SK-N-SH treated with all-trans-retinoic acid at 6 μM for 48 hours (cell line): ENCODE data around the gene LPCAT3.

Experiments used
- ATAC-seq: fragments of 200-7000 bp; cut with Tn5 transposase; 3 replicates; pipeline ENCODE4 v1.9.1; 2020; ENCODE audit warnings: mild to moderate bottlenecking, moderate library complexity
- ARNTL ChIP-seq: fragments of 450-650 bp; formaldehyde crosslinking; IDR thresholded peaks from 2 replicates; pipeline ENCODE4 v1.5.0; 2020; ENCODE audit warnings: low read depth, mild to moderate bottlenecking, moderate library complexity, borderline replicate concordance
- BACH2 ChIP-seq: fragments of 250-450 bp; sonication (Bioruptor Pico); IDR thresholded peaks from 2 replicates; pipeline ENCODE4 v1.9.0; 2021; ENCODE audit warnings: mild to moderate bottlenecking, borderline replicate concordance
- CSDC2 ChIP-seq: fragments of 250-450 bp; sonication (Bioruptor Pico); IDR thresholded peaks from 2 replicates; pipeline ENCODE4 v1.5.0; 2020; ENCODE audit warnings: mild to moderate bottlenecking, moderate library complexity
- ESRRG ChIP-seq: fragments of 250-450 bp; sonication (Bioruptor Pico); IDR thresholded peaks from 2 replicates; pipeline ENCODE4 v1.6.1; 2021; ENCODE audit warnings: mild to moderate bottlenecking
- GLIS3 ChIP-seq: fragments of 250-450 bp; sonication (Bioruptor Pico); IDR thresholded peaks from 2 replicates; pipeline ENCODE4 v1.5.0; 2020; ENCODE audit warnings: mild to moderate bottlenecking, moderate library complexity
- ISL1 ChIP-seq: fragments of 250-450 bp; sonication (Bioruptor Pico); IDR thresholded peaks from 2 replicates; pipeline ENCODE4 v2.1.2; 2022; ENCODE audit warnings: mild to moderate bottlenecking, moderate library complexity
- PPARA ChIP-seq: fragments of 250-450 bp; sonication (Bioruptor Pico); IDR thresholded peaks from 2 replicates; pipeline ENCODE4 v1.5.0; 2020; ENCODE audit warnings: mild to moderate bottlenecking, borderline replicate concordance
- RARB ChIP-seq: fragments of 250-450 bp; sonication (Bioruptor Pico); IDR thresholded peaks from 2 replicates; pipeline ENCODE4 v1.8.0; 2021; ENCODE audit warnings: mild to moderate bottlenecking, moderate library complexity
- SNAI2 ChIP-seq: fragments of 250-450 bp; sonication (Bioruptor Pico); IDR thresholded peaks from 2 replicates; pipeline ENCODE4 v1.5.0; 2020; ENCODE audit warnings: mild to moderate bottlenecking, moderate library complexity
- ZC3H10 ChIP-seq: fragments of 250-450 bp; sonication (Bioruptor Pico); IDR thresholded peaks from 2 replicates; pipeline ENCODE4 v1.5.1; 2021; ENCODE audit warnings: mild to moderate bottlenecking, moderate library complexity
- ZFP3 ChIP-seq: fragments of 250-450 bp; sonication (Bioruptor Pico); IDR thresholded peaks from 2 replicates; pipeline ENCODE4 v1.5.0; 2020; ENCODE audit warnings: mild to moderate bottlenecking, moderate library complexity
- ZFP30 ChIP-seq: fragments of 450-650 bp; formaldehyde crosslinking; IDR thresholded peaks from 2 replicates; pipeline ENCODE4 v1.5.0; 2022; ENCODE audit warnings: mild to moderate bottlenecking, moderate library complexity
- ZNF70 ChIP-seq: fragments of 450-650 bp; formaldehyde crosslinking; IDR thresholded peaks from 2 replicates; pipeline ENCODE4 v1.5.0; 2020; ENCODE audit warnings: mild to moderate bottlenecking, moderate library complexity
- ZNF8 ChIP-seq: fragments of 450-650 bp; formaldehyde crosslinking; IDR thresholded peaks from 2 replicates; pipeline ENCODE4 v1.5.0; 2020; ENCODE audit warnings: mild to moderate bottlenecking, moderate library complexity
- TF ChIP-seq, protein P1 (sequence below): fragments of 250-450 bp; sonication (Bioruptor Pico); IDR thresholded peaks from 2 replicates; pipeline ENCODE4 v1.8.0; 2020; ENCODE audit warnings: mild to moderate bottlenecking, moderate library complexity, borderline replicate concordance
- TF ChIP-seq, protein P2 (sequence below): fragments of 250-450 bp; sonication (Bioruptor Pico); IDR thresholded peaks from 2 replicates; pipeline ENCODE4 v1.5.1; 2020; ENCODE audit warnings: low read depth, mild to moderate bottlenecking, moderate library complexity
- TF ChIP-seq, protein P3 (sequence below): fragments of 250-450 bp; sonication (Bioruptor Pico); IDR thresholded peaks from 2 replicates; pipeline ENCODE4 v1.5.1; 2021; ENCODE audit warnings: mild to moderate bottlenecking, moderate library complexity
- TF ChIP-seq, protein P4 (sequence below): fragments of 250-450 bp; sonication (Bioruptor Pico); IDR thresholded peaks from 2 replicates; pipeline ENCODE4 v1.5.0; 2020; ENCODE audit warnings: mild to moderate bottlenecking, moderate library complexity
- TF ChIP-seq, protein P5 (sequence below): fragments of 250-450 bp; sonication (Bioruptor Pico); IDR thresholded peaks from 2 replicates; pipeline ENCODE4 v1.8.0; 2021; ENCODE audit warnings: low read depth, mild to moderate bottlenecking, moderate library complexity, borderline replicate concordance

The LPCAT3 gene

DNA sequence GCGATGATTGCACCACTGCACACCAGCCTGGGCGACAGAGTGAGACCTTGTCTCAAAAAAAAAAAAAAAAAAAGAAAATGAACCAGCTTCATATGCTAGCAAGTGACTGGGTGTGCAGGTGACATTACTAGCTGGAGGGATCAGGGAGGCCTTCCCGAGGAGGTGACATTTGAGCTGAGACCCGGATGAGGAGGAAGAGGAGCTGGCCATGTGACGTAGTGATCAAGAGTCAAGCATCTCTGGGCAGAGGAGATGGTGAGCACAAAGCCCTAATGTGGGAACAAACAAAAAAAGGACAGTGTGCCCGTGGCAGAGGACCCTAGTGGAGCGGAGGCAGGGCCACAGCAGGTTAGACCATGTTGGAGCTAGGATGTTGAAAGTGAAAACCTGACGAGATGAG, 70.7 kb downstream of the LPCAT3 start (continued):
- TF ChIP-seq, protein P1, sequence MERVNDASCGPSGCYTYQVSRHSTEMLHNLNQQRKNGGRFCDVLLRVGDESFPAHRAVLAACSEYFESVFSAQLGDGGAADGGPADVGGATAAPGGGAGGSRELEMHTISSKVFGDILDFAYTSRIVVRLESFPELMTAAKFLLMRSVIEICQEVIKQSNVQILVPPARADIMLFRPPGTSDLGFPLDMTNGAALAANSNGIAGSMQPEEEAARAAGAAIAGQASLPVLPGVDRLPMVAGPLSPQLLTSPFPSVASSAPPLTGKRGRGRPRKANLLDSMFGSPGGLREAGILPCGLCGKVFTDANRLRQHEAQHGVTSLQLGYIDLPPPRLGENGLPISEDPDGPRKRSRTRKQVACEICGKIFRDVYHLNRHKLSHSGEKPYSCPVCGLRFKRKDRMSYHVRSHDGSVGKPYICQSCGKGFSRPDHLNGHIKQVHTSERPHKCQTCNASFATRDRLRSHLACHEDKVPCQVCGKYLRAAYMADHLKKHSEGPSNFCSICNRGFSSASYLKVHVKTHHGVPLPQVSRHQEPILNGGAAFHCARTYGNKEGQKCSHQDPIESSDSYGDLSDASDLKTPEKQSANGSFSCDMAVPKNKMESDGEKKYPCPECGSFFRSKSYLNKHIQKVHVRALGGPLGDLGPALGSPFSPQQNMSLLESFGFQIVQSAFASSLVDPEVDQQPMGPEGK (CRISPR knock-in tag): no peak
- TF ChIP-seq CSDC2 (CRISPR knock-in tag): no peak
- TF ChIP-seq, protein P2, sequence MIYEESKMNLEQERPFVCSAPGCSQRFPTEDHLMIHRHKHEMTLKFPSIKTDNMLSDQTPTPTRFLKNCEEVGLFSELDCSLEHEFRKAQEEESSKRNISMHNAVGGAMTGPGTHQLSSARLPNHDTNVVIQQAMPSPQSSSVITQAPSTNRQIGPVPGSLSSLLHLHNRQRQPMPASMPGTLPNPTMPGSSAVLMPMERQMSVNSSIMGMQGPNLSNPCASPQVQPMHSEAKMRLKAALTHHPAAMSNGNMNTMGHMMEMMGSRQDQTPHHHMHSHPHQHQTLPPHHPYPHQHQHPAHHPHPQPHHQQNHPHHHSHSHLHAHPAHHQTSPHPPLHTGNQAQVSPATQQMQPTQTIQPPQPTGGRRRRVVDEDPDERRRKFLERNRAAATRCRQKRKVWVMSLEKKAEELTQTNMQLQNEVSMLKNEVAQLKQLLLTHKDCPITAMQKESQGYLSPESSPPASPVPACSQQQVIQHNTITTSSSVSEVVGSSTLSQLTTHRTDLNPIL (CRISPR knock-in tag): no peak
- TF ChIP-seq BACH2 (CRISPR knock-in tag): no peak
- TF ChIP-seq ZFP3 (CRISPR knock-in tag): no peak

DNA sequence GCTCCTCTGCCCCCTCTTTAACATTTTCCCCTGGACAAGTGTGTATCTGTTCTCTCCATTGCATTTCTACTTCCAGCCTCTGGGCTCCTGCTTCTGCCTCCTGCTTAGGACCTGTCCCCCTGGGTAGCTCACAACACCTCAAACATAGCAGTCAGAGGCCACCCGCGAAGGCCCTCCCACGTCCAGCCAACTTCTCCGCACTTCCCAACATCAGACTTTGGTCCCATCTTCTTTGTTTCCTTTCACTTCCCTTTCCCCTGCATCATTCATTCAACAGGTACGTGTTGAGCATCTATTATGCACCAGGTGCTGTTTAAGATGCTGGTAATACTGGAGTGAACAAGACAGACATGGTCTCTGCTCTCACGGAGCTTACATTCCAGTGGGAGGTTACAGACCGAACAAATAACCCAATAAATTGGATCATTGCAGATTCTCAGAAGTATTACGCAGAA, 71.3 kb downstream of the LPCAT3 start:
- no peak for ATAC-seq
- no peak for TF ChIP-seq BACH2 (CRISPR knock-in tag)
- TF ChIP-seq ZFP3 (CRISPR knock-in tag): no peak
- TF ChIP-seq PPARA (CRISPR knock-in tag): no peak
- TF ChIP-seq RARB: no peak
- TF ChIP-seq ZFP30 (CRISPR knock-in tag): no peak
- TF ChIP-seq, protein P3, sequence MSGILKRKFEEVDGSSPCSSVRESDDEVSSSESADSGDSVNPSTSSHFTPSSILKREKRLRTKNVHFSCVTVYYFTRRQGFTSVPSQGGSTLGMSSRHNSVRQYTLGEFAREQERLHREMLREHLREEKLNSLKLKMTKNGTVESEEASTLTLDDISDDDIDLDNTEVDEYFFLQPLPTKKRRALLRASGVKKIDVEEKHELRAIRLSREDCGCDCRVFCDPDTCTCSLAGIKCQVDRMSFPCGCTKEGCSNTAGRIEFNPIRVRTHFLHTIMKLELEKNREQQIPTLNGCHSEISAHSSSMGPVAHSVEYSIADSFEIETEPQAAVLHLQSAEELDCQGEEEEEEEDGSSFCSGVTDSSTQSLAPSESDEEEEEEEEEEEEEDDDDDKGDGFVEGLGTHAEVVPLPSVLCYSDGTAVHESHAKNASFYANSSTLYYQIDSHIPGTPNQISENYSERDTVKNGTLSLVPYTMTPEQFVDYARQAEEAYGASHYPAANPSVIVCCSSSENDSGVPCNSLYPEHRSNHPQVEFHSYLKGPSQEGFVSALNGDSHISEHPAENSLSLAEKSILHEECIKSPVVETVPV: no peak
- TF ChIP-seq, protein P4, sequence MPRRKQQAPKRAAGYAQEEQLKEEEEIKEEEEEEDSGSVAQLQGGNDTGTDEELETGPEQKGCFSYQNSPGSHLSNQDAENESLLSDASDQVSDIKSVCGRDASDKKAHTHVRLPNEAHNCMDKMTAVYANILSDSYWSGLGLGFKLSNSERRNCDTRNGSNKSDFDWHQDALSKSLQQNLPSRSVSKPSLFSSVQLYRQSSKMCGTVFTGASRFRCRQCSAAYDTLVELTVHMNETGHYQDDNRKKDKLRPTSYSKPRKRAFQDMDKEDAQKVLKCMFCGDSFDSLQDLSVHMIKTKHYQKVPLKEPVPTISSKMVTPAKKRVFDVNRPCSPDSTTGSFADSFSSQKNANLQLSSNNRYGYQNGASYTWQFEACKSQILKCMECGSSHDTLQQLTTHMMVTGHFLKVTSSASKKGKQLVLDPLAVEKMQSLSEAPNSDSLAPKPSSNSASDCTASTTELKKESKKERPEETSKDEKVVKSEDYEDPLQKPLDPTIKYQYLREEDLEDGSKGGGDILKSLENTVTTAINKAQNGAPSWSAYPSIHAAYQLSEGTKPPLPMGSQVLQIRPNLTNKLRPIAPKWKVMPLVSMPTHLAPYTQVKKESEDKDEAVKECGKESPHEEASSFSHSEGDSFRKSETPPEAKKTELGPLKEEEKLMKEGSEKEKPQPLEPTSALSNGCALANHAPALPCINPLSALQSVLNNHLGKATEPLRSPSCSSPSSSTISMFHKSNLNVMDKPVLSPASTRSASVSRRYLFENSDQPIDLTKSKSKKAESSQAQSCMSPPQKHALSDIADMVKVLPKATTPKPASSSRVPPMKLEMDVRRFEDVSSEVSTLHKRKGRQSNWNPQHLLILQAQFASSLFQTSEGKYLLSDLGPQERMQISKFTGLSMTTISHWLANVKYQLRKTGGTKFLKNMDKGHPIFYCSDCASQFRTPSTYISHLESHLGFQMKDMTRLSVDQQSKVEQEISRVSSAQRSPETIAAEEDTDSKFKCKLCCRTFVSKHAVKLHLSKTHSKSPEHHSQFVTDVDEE: no peak
- TF ChIP-seq ESRRG (CRISPR knock-in tag): no peak
- no peak for TF ChIP-seq ZC3H10
- no peak for TF ChIP-seq GLIS3 (CRISPR knock-in tag)
- TF ChIP-seq CSDC2 (CRISPR knock-in tag): no peak
- TF ChIP-seq, protein P5, sequence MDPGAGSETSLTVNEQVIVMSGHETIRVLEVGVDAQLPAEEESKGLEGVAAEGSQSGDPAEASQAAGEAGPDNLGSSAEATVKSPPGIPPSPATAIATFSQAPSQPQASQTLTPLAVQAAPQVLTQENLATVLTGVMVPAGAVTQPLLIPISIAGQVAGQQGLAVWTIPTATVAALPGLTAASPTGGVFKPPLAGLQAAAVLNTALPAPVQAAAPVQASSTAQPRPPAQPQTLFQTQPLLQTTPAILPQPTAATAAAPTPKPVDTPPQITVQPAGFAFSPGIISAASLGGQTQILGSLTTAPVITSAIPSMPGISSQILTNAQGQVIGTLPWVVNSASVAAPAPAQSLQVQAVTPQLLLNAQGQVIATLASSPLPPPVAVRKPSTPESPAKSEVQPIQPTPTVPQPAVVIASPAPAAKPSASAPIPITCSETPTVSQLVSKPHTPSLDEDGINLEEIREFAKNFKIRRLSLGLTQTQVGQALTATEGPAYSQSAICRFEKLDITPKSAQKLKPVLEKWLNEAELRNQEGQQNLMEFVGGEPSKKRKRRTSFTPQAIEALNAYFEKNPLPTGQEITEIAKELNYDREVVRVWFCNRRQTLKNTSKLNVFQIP (CRISPR knock-in tag): no peak
- TF ChIP-seq, protein P1 (CRISPR knock-in tag): no peak
- no peak for TF ChIP-seq SNAI2 (CRISPR knock-in tag)
- no peak for TF ChIP-seq ZNF70 (CRISPR knock-in tag)

DNA sequence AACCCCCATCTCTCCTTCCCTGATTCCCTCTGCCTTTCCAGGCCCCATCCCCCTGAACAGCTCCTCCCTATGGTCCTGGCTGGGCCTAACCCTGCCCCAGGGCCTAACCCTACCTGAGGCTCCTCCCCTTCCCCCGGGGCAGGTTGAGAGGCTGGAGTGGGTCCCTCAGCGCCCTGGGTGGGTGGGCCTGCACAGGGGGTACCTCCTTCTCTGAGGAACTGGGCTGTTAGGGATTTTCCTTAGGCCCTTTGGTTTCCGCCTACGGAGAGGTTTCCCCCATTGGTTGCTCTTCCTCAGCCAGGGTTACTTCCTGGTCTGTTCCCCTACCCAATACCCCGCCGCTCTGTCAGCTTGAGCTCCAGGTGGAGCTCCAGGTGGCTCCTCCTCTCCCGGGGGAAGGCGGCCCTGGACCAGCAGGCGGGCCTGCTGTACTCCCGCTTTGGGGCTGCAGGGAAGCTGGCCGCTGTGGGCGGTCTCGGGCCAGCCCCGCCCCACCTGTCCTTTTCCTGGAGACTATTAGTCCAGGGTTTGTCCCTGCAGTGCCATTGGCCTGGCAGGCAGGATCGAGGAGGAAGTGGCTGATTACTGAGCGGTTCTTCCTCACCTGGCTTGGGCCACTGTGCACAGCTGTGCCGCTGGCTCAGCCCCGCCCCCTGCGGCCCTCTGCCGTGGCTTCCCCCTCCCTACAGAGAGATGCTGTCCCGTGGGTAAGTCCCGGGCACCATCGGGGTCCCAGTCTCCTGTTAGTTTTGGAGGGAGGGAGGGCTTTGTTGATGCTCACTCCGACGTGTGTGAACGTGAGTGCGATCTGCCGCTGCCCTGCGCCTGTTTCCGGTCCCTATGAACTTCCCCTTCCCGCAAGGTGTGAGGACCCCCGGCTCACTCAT, 72.0 kb downstream of the LPCAT3 start:
- TF ChIP-seq, protein P2 (CRISPR knock-in tag): no peak
- TF ChIP-seq ISL1 (no peak), ZFP3 (CRISPR knock-in tag) (no peak), ZNF8 (CRISPR knock-in tag) (no peak), ZNF70 (CRISPR knock-in tag) (no peak), ARNTL (no peak), ZC3H10 (no peak), ESRRG (CRISPR knock-in tag) (no peak), SNAI2 (CRISPR knock-in tag) (no peak)
- TF ChIP-seq, protein P3: no peak
- TF ChIP-seq, protein P5 (CRISPR knock-in tag): no peak
- no peak for ATAC-seq
